Measurements from ENCODE around the gene ATP6V0C.

The ATP6V0C gene

DNA sequence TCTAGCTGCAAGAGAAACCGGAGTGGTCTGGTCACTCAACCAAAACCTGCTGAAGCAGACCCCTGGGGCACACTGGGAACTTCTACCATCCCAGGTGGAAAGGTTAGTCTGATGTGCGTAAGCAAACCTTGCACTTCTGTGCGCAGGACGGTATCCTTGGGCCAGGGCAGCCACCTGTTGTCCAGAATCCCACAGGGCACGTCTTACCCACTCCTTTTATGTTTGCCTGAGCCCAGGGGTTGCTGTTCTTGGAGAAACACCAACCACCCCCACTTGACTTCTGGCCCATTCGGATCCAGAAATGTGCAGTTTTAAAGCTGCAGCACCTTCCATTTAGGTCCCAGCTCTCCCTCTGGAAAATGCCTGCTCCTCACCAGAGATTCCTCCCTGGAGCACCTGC, 20.1 kb upstream of the ATP6V0C start:
- DNase-seq = no peak

- DNase-seq = no peak
These were observed 19.1 kb upstream of the ATP6V0C start for GRCh38 chr16:2494616-2495015.

- DNase-seq = no peak
These were observed 18.7 kb upstream of the ATP6V0C start for GRCh38 chr16:2495041-2495440.

DNA sequence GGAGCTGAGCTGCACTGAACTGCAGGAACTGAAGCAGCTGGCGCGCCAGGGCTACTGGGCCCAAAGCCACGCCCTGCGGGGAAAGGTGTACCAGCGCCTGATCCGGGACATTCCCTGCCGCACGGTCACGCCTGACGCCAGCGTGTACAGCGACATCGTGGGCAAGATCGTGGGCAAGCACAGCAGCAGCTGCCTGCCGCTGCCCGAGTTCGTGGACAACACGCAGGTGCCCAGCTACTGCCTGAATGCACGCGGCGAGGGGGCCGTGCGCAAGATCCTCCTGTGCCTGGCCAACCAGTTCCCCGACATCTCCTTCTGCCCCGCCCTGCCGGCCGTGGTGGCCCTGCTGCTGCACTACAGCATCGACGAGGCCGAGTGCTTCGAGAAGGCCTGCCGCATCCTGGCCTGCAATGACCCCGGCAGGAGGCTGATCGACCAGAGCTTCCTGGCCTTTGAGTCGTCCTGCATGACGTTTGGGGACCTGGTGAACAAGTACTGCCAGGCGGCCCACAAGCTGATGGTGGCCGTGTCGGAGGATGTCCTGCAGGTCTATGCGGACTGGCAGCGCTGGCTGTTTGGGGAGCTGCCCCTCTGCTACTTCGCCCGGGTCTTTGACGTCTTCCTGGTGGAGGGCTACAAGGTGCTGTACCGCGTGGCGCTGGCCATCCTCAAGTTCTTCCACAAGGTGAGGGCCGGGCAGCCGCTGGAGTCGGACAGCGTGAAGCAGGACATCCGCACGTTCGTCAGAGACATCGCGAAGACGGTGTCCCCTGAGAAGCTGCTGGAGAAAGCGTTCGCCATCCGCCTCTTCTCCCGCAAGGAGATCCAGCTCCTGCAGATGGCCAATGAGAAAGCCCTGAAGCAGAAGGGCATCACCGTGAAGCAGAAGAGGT, 17.3 kb upstream of the ATP6V0C start:
- no peak for DNase-seq

DNA sequence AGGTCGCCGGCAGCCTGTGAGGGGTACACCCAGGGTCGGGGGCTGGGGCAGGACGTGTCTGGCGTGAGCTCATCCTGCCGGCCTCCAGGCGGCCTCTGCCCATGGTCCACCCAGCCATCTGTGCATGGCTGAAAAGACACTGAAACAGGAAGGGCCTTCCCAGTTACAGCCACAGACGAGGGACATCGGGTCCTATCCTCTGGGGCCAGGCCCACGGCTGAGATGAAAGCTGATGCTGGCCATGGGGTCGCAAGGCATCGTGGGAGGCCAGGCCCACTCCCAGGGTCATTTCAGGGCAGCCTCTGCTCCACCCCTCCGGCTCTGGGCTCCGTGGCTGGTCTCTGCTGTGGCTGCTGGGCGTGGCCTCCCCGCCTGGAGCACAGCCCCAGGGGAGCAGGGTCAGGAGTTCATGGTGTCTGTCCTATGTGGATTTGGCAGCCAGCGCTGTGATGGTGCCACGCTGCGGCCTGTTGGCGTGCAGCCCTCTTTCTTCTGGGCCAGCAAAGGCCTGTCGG, 16.6 kb upstream of the ATP6V0C start:
- DNase-seq = no peak

DNA sequence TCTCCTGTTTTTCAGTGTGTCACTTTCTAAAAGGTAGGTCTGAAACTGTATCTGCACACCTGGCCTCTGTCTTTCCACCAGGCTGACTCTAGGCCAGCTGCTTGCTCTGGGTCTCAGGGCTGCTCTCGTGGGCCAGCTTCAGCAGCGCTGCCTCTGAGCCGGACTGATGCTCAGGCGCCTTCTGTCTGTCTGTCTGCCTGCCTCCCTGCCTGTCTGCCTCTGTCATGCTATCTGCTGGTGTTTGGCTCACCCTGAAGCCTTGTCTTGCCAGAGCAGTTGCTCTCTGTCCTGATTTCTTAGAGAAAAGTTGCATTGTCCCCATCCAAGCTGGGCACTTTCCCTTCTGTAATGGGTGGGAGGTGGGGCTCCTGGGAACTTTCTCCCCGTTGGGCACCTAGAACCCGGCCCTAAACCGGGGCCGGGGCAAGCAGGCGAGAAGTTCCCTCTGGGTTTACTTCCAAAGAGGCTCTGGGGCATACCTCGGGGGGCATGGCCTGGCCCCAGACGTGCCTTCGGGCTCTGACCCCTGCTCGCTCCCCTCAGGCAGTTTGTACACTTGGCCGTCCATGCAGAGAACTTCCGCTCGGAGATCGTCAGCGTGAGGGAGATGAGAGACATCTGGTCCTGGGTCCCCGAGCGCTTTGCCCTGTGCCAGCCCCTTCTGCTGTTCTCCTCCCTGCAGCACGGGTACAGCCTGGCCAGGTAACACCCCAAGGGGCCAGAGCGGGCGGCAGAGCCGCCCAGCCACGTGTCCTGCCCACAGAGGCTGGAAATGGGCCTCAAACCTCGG, 15.9 kb upstream of the ATP6V0C start:
- DNase-seq = no peak

GRCh38 chr16:2498531-2499253, 15.1 kb upstream of the ATP6V0C start:
- DNase-seq = no peak

DNA sequence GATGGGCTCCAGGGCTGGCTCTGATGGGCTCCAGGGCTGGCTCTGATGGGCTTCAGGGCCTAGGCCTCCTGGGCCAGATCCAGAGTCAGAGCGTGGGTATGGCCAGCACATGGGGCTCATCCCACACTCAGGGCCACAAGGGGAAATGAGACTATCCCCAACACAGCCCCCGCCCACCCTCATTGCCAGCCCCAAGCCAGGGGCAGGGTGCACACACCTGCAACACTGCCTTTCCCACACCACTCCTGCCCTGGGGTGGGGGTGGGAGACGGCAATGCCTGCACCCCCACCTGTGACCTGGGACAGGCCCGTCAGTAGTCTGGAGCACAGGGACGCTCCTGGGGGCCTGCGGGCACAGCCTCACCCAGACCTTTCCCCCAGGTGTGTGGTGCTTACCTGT, 14.3 kb upstream of the ATP6V0C start:
- no peak for DNase-seq

DNA sequence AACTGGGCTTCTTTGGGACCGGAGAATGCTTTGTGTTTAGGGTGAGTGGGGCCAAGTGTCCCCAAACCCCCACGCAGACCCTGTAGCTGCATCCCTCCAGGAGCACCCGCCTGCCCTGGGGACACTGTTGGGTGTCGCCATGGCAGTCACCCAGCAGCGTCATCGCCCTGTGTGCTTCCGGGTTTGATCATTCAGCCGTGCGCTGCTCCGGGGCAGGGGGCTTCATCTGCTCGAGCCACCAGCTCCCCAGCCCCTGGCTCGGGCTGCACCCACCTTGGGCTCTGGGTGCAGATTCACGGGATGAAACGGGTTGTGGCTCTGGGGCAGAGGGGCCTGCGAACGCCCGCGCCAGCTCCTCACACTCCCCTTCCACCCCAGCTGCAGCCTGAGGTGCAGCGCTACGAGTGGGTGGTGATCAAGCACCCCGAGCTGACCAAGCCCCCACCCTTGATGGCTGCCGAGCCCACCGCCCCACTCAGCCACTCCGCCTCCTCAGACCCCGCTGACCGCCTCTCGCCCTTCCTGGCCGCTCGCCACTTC, 13.8 kb upstream of the ATP6V0C start:
- no peak for DNase-seq

GRCh38 chr16:2500430-2500917, 13.3 kb upstream of the ATP6V0C start:
- no peak for DNase-seq

- DNase-seq = peak; percentile 68
These were observed 12.6 kb upstream of the ATP6V0C start for GRCh38 chr16:2500918-2501750.

GRCh38 chr16:2501946-2502895, 11.5 kb upstream of the ATP6V0C start:
- no peak for DNase-seq

GRCh38 chr16:2505695-2506094, 8.1 kb upstream of the ATP6V0C start:
- no peak for DNase-seq

- DNase-seq = no peak
These were observed 6.6 kb upstream of the ATP6V0C start for GRCh38 chr16:2507052-2507659.

DNA sequence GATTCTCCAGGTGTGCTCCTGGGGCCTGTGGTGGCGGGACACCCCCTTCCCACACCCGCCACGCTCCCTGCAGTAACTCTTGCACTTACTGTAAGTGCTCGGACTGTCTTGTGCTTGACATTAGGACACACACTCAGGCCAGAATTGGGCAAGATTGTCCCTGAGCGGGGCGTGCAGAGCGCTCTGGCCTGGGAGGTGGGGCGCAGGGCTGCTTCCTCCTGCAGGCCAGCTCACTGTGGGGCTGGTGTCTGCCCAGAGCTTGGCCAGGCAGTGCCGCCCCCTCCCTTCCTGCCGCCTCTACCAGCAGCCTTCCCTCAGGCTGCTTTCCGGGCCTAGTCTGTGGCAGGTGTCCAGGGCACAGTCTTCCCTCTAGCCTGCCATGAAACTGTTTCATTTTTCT, 6.1 kb upstream of the ATP6V0C start:
- no peak for DNase-seq

GRCh38 chr16:2508722-2509400, 4.9 kb upstream of the ATP6V0C start:
- DNase-seq = no peak

- no peak for DNase-seq
These were observed 2.5 kb upstream of the ATP6V0C start for GRCh38 chr16:2511128-2511800.

GRCh38 chr16:2511996-2512734, 1.6 kb upstream of the ATP6V0C start:
- no peak for DNase-seq
